GM23248 (cell line): ENCODE data around the gene C16orf82. TPM values are rescaled to one million over a fixed set of nuclear protein-coding genes. Genes with fewer than 3 reads are reported as not detected.

Experiments
- DNase-seq: peaks from one replicate; pipeline ENCODE4 v3.0.0-alpha.2; 2015
- H2AFZ ChIP-seq: fragments of 200-600 bp; sonication (generic); 2 replicates; pipeline ENCODE4 v1.6.1; 2016; ENCODE audit warnings: antibody characterized with exemption
- H3F3A ChIP-seq: fragments of 200-600 bp; sonication (generic); 2 replicates; pipeline ENCODE4 v1.6.1; 2016; ENCODE audit warnings: mild to moderate bottlenecking, antibody characterized with exemption, mixed run types; ENCODE audit not compliant: insufficient read depth
- H3K27ac ChIP-seq: fragments of 200-600 bp; sonication (generic); 2 replicates; pipeline ENCODE4 v1.5.1; 2016; ENCODE audit warnings: mild to moderate bottlenecking
- H3K27me3 ChIP-seq: fragments of 200-600 bp; sonication (generic); replicated peaks from 2 replicates; pipeline ENCODE4 v1.6.1; 2016; ENCODE audit warnings: mild to moderate bottlenecking; ENCODE audit not compliant: insufficient read depth
- H3K36me3 ChIP-seq: fragments of 200-600 bp; sonication (generic); 2 replicates; pipeline ENCODE4 v1.6.1; 2016; ENCODE audit warnings: low read depth, mild to moderate bottlenecking
- H3K4me1 ChIP-seq: fragments of 200-600 bp; sonication (generic); 2 replicates; pipeline ENCODE4 v1.6.1; 2016; ENCODE audit warnings: mild to moderate bottlenecking; ENCODE audit not compliant: insufficient read depth
- H3K4me2 ChIP-seq: fragments of 200-600 bp; sonication (generic); one replicate; pipeline ENCODE4 v1.6.1; 2016; ENCODE audit warnings: mild to moderate bottlenecking; ENCODE audit not compliant: unreplicated experiment
- H3K4me3 ChIP-seq: fragments of 200-600 bp; sonication (generic); 2 replicates; pipeline ENCODE4 v1.5.1; 2016; ENCODE audit warnings: mild to moderate bottlenecking
- H3K79me2 ChIP-seq: fragments of 200-600 bp; sonication (generic); 2 replicates; pipeline ENCODE4 v1.6.1; 2016; ENCODE audit warnings: mild to moderate bottlenecking; ENCODE audit not compliant: insufficient read depth
- H3K9ac ChIP-seq: fragments of 200-600 bp; sonication (generic); 2 replicates; pipeline ENCODE4 v1.6.1; 2016; ENCODE audit warnings: mild to moderate bottlenecking
- H3K9me2 ChIP-seq: fragments of 200-600 bp; sonication (generic); 2 replicates; pipeline ENCODE4 v1.6.1; 2016; ENCODE audit warnings: mixed run types, mild to moderate bottlenecking, moderate library complexity; ENCODE audit not compliant: insufficient read depth
- H3K9me3 ChIP-seq: fragments of 200-600 bp; sonication (generic); one replicate; pipeline ENCODE4 v1.6.1; 2017; ENCODE audit warnings: low read depth
- H4K20me1 ChIP-seq: fragments of 200-600 bp; sonication (generic); 2 replicates; pipeline ENCODE4 v1.6.0; 2016; ENCODE audit not compliant: insufficient read depth
- EZH2 ChIP-seq: fragments of 200-600 bp; sonication (generic); IDR thresholded peaks from 2 replicates; pipeline ENCODE4 v1.6.1; 2018; ENCODE audit warnings: antibody characterized with exemption, mild to moderate bottlenecking; ENCODE audit not compliant: insufficient read depth, poor library complexity, severe bottlenecking
- EZH2phosphoT487 ChIP-seq: fragments of 200-600 bp; sonication (generic); IDR thresholded peaks from 2 replicates; pipeline ENCODE4 v1.6.1; 2018; ENCODE audit warnings: antibody characterized with exemption, moderate library complexity, mild to moderate bottlenecking, low read depth; ENCODE audit not compliant: insufficient read depth
- WGBS, 2 experiments: methylation state at CpG; one replicate each; pipeline ENCODE4 v1.1.6; 2015 to 2017; ENCODE audit warnings: low lambda C conversion rate in 2 of 2, low coverage in 1 of 2; ENCODE audit errors: missing lambda C conversion rate in 2 of 2; 5-methylcytosine and 5-hydroxymethylcytosine counted together
- in situ Hi-C: fragments of 300-500 bp; cut with MboI; formaldehyde crosslinking; loops from 2 replicates; pipeline ENCODE4 v1.15.0; 2020
- polyA plus RNA-seq: library from polyadenylated mRNA; unstranded; fragments of >200 nt; fragmentation: Nextera tagmentation; extraction: Ambion mirVana; gene quantifications from 2 replicates; pipeline ENCODE4 v1.2.1, GENCODE V29; 2016
- total RNA-seq: library from RNA; depleted of rRNA; stranded (reverse); fragments of >200 nt; shearing (Covaris generic); gene quantifications from 2 replicates; pipeline ENCODE4 v1.2.3, GENCODE V29; 2014; rRNA removed

The C16orf82 gene
- total RNA-seq (not detected in 2 replicates), polyA plus RNA-seq (not detected in 2 replicates)

GRCh38 chr16:27066668-27067537, at the start of gene C16orf82:
Gene C16orf82, plus strand, starts transcription at chr16:27066927.
- peak; percentile 6 for DNase-seq
- H3K79me2 ChIP-seq, result no peaks in the 10 kb centered on the region
- in situ Hi-C loops, result no loop called here
- no peak within 1 kb of the TSS for H3K9ac ChIP-seq
- no peaks in the 10 kb centered on the region for H3K9me3 ChIP-seq
- H3K27ac ChIP-seq, result no peak within 1 kb of the TSS
- no peak within 1 kb of the TSS for H2AFZ ChIP-seq
- no peaks in the 10 kb centered on the region for H4K20me1 ChIP-seq
- no peaks in the 10 kb centered on the region for H3K36me3 ChIP-seq
- no peak within 1 kb of the TSS for H3K4me2 ChIP-seq
- H3K4me3 ChIP-seq, result no peak within 1 kb of the TSS
- H3K4me1 ChIP-seq, result no peaks in the 10 kb centered on the region
- H3K9me2 ChIP-seq, result no peaks in the 10 kb centered on the region
- H3F3A ChIP-seq, result no peaks in the 10 kb centered on the region
- WGBS, 2 experiments, result 22 to 27% methylated on average over 22 of the region's 22 CpGs
- peaks cover 4% of the 10 kb centered on the region; the same call in 1 of the 2 replicates for H3K27me3 ChIP-seq
- TF ChIP-seq EZH2, result no peak
- no peak for TF ChIP-seq EZH2phosphoT487

DNA sequence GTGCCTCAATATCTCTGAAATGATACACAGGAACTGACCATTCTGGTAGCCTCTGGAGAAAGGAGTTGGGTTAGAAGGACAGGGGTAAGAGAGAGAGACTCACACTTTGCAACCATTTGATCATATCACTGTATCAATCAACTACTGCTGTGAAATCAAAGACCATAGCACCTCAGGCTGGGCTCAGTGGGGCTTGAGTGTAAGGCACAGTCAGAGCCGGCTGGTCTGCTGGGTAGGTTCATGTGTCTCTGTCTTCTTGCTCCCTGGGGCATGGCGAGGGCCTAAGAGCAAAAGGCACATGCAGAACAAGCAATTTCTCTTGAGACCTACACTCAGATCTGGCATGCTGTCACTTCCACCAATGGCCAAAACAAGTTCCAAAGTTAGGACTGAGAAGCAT, 46.7 kb upstream of the C16orf82 start:
- Histone ChIP-seq H3K4me2 (no peak overlapping the region), H3K9me2 (no peaks in the 10 kb centered on the region), H3K79me2 (no peaks in the 10 kb centered on the region), H3K4me3 (no peak overlapping the region), H3K9me3 (no peaks in the 10 kb centered on the region), H3K27ac (no peak overlapping the region), H4K20me1 (no peaks in the 10 kb centered on the region), H3F3A (no peaks in the 10 kb centered on the region), H3K27me3 (peaks cover 4% of the 10 kb centered on the region; the same call in 1 of the 2 replicates), H3K36me3 (no peaks in the 10 kb centered on the region), H3K4me1 (no peaks in the 10 kb centered on the region), H2AFZ (no peak overlapping the region), H3K9ac (no peak overlapping the region)
- in situ Hi-C loops, result no loop called here
- 28 to 31% methylated on average over 2 of the region's 2 CpGs for WGBS, 2 experiments
- TF ChIP-seq EZH2, result no peak
- no peak for TF ChIP-seq EZH2phosphoT487
- DNase-seq, result no peak

DNA sequence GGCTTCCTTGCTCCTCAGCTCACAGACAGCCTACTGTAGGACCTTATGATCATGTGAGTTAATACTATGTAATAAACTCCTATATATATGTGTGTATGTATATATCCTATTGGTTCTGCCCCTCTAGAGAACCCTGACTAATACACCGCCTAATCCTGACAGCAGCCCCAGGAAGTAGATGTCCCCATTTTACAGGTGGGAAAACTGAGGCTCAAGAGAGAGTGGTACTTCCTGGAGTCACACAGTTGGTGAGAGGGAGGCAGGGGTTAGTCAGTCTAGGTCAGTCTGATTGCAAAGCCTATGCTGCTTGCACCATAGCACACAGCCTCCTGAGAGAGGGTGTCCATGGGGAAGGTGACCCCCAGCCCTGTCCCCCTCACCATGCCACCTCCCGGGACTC, 42.7 kb upstream of the C16orf82 start:
- in situ Hi-C loops, result no loop called here
- Histone ChIP-seq H3K9me3 (no peaks in the 10 kb centered on the region), H3K79me2 (no peaks in the 10 kb centered on the region), H3K4me3 (no peak overlapping the region), H3K36me3 (no peaks in the 10 kb centered on the region), H3K9me2 (no peaks in the 10 kb centered on the region), H3K27ac (no peak overlapping the region), H4K20me1 (no peaks in the 10 kb centered on the region), H2AFZ (no peak overlapping the region), H3K4me1 (no peaks in the 10 kb centered on the region), H3K4me2 (no peak overlapping the region), H3K9ac (no peak overlapping the region), H3F3A (no peaks in the 10 kb centered on the region), H3K27me3 (no peaks in the 10 kb centered on the region; the same call in 1 of the 2 replicates)
- 51 to 60% methylated on average over 2 of the region's 2 CpGs for WGBS, 2 experiments
- no peak for DNase-seq
- TF ChIP-seq EZH2 (no peak), EZH2phosphoT487 (no peak)

GRCh38 chr16:27025581-27025980, 41.1 kb upstream of the C16orf82 start:
- H3K9me3 ChIP-seq, result no peaks in the 10 kb centered on the region
- H3K27ac ChIP-seq, result no peak overlapping the region
- no peaks in the 10 kb centered on the region; the same call in 1 of the 2 replicates for H3K27me3 ChIP-seq
- no peaks in the 10 kb centered on the region for H4K20me1 ChIP-seq
- H3K4me3 ChIP-seq, result no peak overlapping the region
- in situ Hi-C loops, result no loop called here
- no peaks in the 10 kb centered on the region for H3K36me3 ChIP-seq
- WGBS, 2 experiments, result 47 to 50% methylated on average over 6 of the region's 6 CpGs
- no peaks in the 10 kb centered on the region for H3F3A ChIP-seq
- no peaks in the 10 kb centered on the region for H3K4me1 ChIP-seq
- H3K4me2 ChIP-seq, result no peak overlapping the region
- H3K9ac ChIP-seq, result no peak overlapping the region
- TF ChIP-seq EZH2, result no peak
- TF ChIP-seq EZH2phosphoT487, result no peak
- H3K79me2 ChIP-seq, result no peaks in the 10 kb centered on the region
- no peaks in the 10 kb centered on the region for H3K9me2 ChIP-seq
- DNase-seq, result no peak
- no peak overlapping the region for H2AFZ ChIP-seq
